ENCODE results near the gene RTN4RL1. TPM values are rescaled to one million over a fixed set of nuclear protein-coding genes. Genes with fewer than 3 reads are reported as not detected.

RTN4RL1 gene
- under 1 TPM; 0.15 to 0.36 TPM for total RNA-seq
- long read RNA-seq, partial matches to known transcripts, result 0 of 1 reads
- long read RNA-seq, other reads (novel, unspliced or antisense), result 0 of 1 reads

- DNase-seq (peak; percentile 39 to 55), ATAC-seq (peak; percentile 25)
- intact Hi-C loops (cut with DNase I, micrococcal nuclease), result loop anchor here (5.0 kb wide), 1 partner anchor 118 kb away; no protein-coding TSS in a partner anchor
Measured at GRCh38 chr17:2025220-2025621, at the start of gene RTN4RL1. Gene RTN4RL1 (minus strand): TSS chr17:2025334. CDS start chr17:2024865, 469 bp downstream.

- DNase-seq, result no peak
- intact Hi-C loops (cut with DNase I, micrococcal nuclease), result no loop called here
- ATAC-seq, result no peak
Measured at GRCh38 chr17:2074919-2075318, 49.8 kb upstream of the RTN4RL1 start.

- no peak for DNase-seq
Measured at GRCh38 chr17:2071455-2072281, 46.5 kb upstream of the RTN4RL1 start.

GRCh38 chr17:2071024-2071385, 45.9 kb upstream of the RTN4RL1 start:
- intact Hi-C loops (cut with DNase I, micrococcal nuclease), result no loop called here
- ATAC-seq (no peak), DNase-seq (no peak)

More at GRCh38 chr17:2071455-2072281, 46.5 kb upstream of the RTN4RL1 start:
- intact Hi-C loops (cut with DNase I, micrococcal nuclease), result no loop called here
- ATAC-seq, result no peak

GRCh38 chr17:2070241-2071023, 45.3 kb upstream of the RTN4RL1 start:
- peak; percentile 8 for ATAC-seq
- DNase-seq, result peak in 1 of 2 donors; percentile 7
- intact Hi-C loops (cut with DNase I, micrococcal nuclease), result no loop called here

- ATAC-seq, result no peak
- no peak for DNase-seq
- intact Hi-C loops (cut with DNase I, micrococcal nuclease), result no loop called here
Measured at GRCh38 chr17:2068519-2069051, 43.5 kb upstream of the RTN4RL1 start.

GRCh38 chr17:2068031-2068518, 42.9 kb upstream of the RTN4RL1 start:
- no peak for DNase-seq
- intact Hi-C loops (cut with DNase I, micrococcal nuclease), result no loop called here
- no peak for ATAC-seq

- DNase-seq, result peak in 1 of 2 donors; percentile 5
- intact Hi-C loops (cut with DNase I, micrococcal nuclease), result no loop called here
- ATAC-seq, result no peak
Measured at GRCh38 chr17:2067608-2068024, 42.5 kb upstream of the RTN4RL1 start.

GRCh38 chr17:2067048-2067561, 42.0 kb upstream of the RTN4RL1 start:
- ATAC-seq (no peak), DNase-seq (no peak)
- intact Hi-C loops (cut with DNase I, micrococcal nuclease), result no loop called here

- intact Hi-C loops (cut with DNase I, micrococcal nuclease), result no loop called here
- DNase-seq (no peak), ATAC-seq (no peak)
Measured at GRCh38 chr17:2065949-2066400, 40.8 kb upstream of the RTN4RL1 start.

GRCh38 chr17:2064980-2065785, 40.0 kb upstream of the RTN4RL1 start:
- ATAC-seq (peak; percentile 52), DNase-seq (peak in 1 of 2 donors; percentile 58)
- intact Hi-C loops (cut with DNase I, micrococcal nuclease), result loop anchor here in 1 of 2 donors (5.0 kb wide), 1 partner anchor 167 kb away; no protein-coding TSS in a partner anchor

GRCh38 chr17:2064520-2064971, 39.4 kb upstream of the RTN4RL1 start:
- peak in 1 of 2 donors; percentile 11 for DNase-seq
- peak; percentile 6 for ATAC-seq
- intact Hi-C loops (cut with DNase I, micrococcal nuclease), result loop anchor here in 1 of 2 donors (5.0 kb wide), 1 partner anchor 168 kb away; no protein-coding TSS in a partner anchor

GRCh38 chr17:2064147-2064489, 39.0 kb upstream of the RTN4RL1 start:
- DNase-seq (no peak), ATAC-seq (no peak)
- intact Hi-C loops (cut with DNase I, micrococcal nuclease), result loop anchor here in 1 of 2 donors (5.0 kb wide), 1 partner anchor 168 kb away; no protein-coding TSS in a partner anchor

GRCh38 chr17:2063261-2064146, 38.4 kb upstream of the RTN4RL1 start:
- intact Hi-C loops (cut with DNase I, micrococcal nuclease), result loop anchor here in 1 of 2 donors (5.0 kb wide), 1 partner anchor 169 kb away; no protein-coding TSS in a partner anchor
- no peak for ATAC-seq
- peak in 1 of 2 donors; percentile 28 for DNase-seq

- peak in 1 of 2 donors; percentile 10 for DNase-seq
- ATAC-seq, result no peak
- intact Hi-C loops (cut with DNase I, micrococcal nuclease), result loop anchor here in 1 of 2 donors (5.0 kb wide), 1 partner anchor 170 kb away; no protein-coding TSS in a partner anchor
Measured at GRCh38 chr17:2062571-2063183, 37.5 kb upstream of the RTN4RL1 start.

GRCh38 chr17:2061441-2061958, 36.4 kb upstream of the RTN4RL1 start:
- ATAC-seq, result no peak
- no peak for DNase-seq
- intact Hi-C loops (cut with DNase I, micrococcal nuclease), result loop anchor here in 1 of 2 donors (5.0 kb wide), 1 partner anchor 171 kb away; no protein-coding TSS in a partner anchor
